Subcutaneous adipose tissue (tissue), 4 donors: ENCODE results near the gene FBXO44. TPM values are rescaled to one million over a fixed set of nuclear protein-coding genes. Genes with fewer than 3 reads are reported as not detected.

Experiments
- total RNA-seq, 4 donors: library from RNA; depleted of rRNA; stranded (reverse); fragments of >200 nt; gene quantifications; one replicate each; pipeline ENCODE4 v1.1.0, GENCODE V29; 2016
- TF ChIP-seq, protein P1 (sequence below): fragments of 450-650 bp; IDR thresholded peaks from one replicate; pipeline ENCODE4 v1.5.1; 2016; ENCODE audit warnings: low read depth, mild to moderate bottlenecking, control low read depth, antibody characterized with exemption, moderate library complexity

Gene FBXO44
- total RNA-seq, 4 donors from 2014 or later: 6.2 to 13.1 (median 7.8) TPM

DNA sequence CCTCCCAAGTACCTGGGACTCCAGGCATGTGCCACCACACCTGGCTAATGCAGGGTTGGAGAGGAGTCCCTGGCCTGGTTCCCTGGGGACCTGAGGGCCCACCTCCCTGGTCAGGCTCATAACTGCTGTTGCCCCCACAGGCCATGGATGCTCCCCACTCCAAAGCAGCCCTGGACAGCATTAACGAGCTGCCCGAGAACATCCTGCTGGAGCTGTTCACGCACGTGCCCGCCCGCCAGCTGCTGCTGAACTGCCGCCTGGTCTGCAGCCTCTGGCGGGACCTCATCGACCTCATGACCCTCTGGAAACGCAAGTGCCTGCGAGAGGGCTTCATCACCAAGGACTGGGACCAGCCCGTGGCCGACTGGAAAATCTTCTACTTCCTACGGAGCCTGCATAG, 13.8 kb downstream of the FBXO44 start:
- TF ChIP-seq, protein P1, sequence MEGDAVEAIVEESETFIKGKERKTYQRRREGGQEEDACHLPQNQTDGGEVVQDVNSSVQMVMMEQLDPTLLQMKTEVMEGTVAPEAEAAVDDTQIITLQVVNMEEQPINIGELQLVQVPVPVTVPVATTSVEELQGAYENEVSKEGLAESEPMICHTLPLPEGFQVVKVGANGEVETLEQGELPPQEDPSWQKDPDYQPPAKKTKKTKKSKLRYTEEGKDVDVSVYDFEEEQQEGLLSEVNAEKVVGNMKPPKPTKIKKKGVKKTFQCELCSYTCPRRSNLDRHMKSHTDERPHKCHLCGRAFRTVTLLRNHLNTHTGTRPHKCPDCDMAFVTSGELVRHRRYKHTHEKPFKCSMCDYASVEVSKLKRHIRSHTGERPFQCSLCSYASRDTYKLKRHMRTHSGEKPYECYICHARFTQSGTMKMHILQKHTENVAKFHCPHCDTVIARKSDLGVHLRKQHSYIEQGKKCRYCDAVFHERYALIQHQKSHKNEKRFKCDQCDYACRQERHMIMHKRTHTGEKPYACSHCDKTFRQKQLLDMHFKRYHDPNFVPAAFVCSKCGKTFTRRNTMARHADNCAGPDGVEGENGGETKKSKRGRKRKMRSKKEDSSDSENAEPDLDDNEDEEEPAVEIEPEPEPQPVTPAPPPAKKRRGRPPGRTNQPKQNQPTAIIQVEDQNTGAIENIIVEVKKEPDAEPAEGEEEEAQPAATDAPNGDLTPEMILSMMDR: no peak

DNA sequence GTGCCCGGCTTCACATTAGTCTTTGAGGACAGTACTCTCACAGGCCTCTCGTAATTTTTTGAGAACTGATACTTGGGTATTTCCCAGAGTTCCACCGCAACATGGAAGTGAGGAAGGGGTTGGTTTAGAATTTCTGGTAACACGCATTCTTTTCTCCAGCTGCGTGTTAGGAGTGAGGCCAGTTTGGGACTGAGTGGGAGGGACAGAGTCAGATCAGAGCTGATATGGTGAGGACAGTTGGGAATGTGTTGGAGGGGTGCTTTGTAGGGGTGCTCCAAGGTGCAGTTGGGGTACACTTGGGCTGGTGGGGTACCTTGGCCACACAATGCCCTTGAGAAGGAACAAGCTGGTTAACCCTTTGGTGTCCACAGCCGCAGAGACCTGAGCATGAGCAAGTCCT, 16.1 kb downstream of the FBXO44 start:
- TF ChIP-seq, protein P1: no peak

DNA sequence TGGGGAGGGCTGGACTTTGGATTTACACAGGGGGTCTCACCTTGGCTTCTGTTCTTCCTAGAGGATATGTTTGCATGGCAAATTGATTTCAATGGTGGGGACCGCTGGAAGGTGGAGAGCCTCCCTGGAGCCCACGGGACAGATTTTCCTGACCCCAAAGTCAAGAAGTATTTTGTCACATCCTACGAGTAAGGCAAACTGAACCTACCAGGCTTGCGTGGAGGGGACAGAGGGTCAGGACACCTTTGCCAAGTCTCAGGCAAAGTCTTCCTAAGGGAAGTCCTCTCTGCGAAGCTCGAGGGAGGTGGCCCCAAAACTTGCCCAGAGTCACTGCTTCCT, 16.5 kb downstream of the FBXO44 start:
- TF ChIP-seq, protein P1: no peak

- TF ChIP-seq, protein P1: no peak
Observed at GRCh38 chr1:11671544-11672286, 17.0 kb downstream of the FBXO44 start.

DNA sequence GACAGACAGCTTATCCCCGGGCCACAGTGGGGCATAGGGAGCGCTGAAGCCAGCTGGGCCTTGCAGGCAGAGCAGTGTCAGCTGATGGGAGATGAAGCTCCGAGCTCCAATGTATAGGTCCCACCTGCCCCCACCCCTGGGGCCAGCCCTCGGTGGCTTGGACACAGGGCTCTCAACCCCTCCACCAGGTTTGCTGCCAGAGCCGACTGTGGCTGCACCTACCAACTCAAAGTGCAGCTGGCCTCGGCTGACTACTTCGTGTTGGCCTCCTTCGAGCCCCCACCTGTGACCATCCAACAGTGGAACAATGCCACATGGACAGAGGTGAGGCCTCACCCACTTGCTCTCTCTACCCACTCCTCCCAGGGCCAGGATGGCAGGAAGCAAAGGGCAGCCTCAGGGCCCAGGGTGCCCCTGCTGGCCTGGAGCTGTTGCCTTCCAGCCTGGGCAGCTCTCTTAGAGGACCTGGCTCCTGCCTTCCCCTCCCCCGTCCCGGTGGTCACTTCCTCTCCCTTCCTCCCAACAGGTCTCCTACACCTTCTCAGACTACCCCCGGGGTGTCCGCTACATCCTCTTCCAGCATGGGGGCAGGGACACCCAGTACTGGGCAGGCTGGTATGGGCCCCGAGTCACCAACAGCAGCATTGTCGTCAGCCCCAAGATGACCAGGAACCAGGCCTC, 18.6 kb downstream of the FBXO44 start:
- TF ChIP-seq, protein P1: no peak

- TF ChIP-seq, protein P1: no peak
Observed at GRCh38 chr1:11674488-11674887, 19.8 kb downstream of the FBXO44 start.

- TF ChIP-seq, protein P1: no peak
Observed at GRCh38 chr1:11675325-11675724, 20.6 kb downstream of the FBXO44 start.
